Measurements from ENCODE around the gene MARVELD1. TPM values are rescaled to one million over a fixed set of nuclear protein-coding genes. Genes with fewer than 3 reads are reported as not detected.

MARVELD1 gene
- total RNA-seq, 1 experiment from 2014 or later, result 30.1 TPM

DNA sequence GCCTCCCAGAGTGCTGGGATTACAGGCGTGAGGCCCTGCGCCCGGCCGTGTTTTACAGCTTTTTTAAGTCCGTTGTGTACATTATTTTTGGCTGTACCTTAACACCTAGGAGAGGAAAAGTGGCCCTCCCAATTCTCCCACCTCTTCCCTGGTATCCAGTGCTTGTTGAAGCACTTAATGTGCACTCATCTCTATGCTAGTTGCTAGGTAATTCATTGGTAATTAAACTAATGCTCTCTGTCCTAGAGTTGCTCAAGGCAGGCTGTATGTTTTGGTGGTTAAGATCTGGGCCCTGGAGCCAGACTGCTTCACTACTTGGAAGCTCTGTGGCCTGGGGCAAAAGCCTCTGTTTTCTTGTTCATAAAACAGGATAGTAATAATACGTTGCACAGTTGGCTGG is 46.1 kb upstream of the MARVELD1 start:
- BruUV-seq (replicated peaks), result no TSS peak
- H3K36me3 ChIP-seq (ENCODE audit: insufficient read depth, low read length, poor library complexity, severe bottlenecking), result peaks cover 34% of the 10 kb centered on the region
- no peak overlapping the region for H3K27ac ChIP-seq (ENCODE audit: low read depth, low read length, poor library complexity, severe bottlenecking)
- intact Hi-C loops (cut with micrococcal nuclease; ENCODE audit: unreplicated experiment), result no loop called here
- H3K4me1 ChIP-seq (ENCODE audit: insufficient read depth, low read length, poor library complexity, severe bottlenecking), result no peaks in the 10 kb centered on the region
- DNase-seq (ENCODE audit: low spot score), result no peak
- TF ChIP-seq, protein P1, sequence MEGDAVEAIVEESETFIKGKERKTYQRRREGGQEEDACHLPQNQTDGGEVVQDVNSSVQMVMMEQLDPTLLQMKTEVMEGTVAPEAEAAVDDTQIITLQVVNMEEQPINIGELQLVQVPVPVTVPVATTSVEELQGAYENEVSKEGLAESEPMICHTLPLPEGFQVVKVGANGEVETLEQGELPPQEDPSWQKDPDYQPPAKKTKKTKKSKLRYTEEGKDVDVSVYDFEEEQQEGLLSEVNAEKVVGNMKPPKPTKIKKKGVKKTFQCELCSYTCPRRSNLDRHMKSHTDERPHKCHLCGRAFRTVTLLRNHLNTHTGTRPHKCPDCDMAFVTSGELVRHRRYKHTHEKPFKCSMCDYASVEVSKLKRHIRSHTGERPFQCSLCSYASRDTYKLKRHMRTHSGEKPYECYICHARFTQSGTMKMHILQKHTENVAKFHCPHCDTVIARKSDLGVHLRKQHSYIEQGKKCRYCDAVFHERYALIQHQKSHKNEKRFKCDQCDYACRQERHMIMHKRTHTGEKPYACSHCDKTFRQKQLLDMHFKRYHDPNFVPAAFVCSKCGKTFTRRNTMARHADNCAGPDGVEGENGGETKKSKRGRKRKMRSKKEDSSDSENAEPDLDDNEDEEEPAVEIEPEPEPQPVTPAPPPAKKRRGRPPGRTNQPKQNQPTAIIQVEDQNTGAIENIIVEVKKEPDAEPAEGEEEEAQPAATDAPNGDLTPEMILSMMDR (conservative IDR thresholded peaks at IDR 0.05; ENCODE audit: low read depth, low read length), result no peak
- TF ChIP-seq EZH2 (IDR thresholded peaks at IDR 0.05; ENCODE audit: borderline replicate concordance, low read depth, low read length, poor library complexity, severe bottlenecking), result no peak
- H3K4me3 ChIP-seq (ENCODE audit: low read depth, low read length, poor library complexity, severe bottlenecking), result no peak overlapping the region
- ChIA-PET CTCF (no interaction called here), POLR2A (ENCODE audit: low non-redundant PET) (no interaction called here)
- H3K27me3 ChIP-seq (replicated peaks; ENCODE audit: insufficient read depth, low read depth, low read length, poor library complexity), result no peaks in the 10 kb centered on the region
- H3K9me3 ChIP-seq (ENCODE audit: low read depth, low read length, poor library complexity, severe bottlenecking), result no peaks in the 10 kb centered on the region

DNA sequence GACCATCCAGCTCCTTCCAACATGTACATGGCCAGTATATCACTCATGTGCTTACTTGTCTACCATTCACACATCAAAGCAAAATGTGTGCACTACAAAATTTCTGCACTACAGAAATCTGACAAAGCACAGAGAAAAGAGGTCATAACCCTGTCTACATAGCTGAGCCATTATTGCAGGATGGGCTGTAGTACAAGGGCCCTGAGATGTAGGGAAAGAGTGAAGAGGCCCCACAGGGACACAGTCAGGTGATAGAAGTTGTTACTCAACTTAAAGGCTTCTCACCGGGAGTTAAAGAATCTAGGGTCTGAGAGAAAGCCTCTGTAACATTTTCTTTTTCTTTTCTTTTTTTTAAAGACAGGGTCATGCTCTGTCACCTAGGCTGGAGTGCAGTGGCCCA is 44.0 kb upstream of the MARVELD1 start:
- no peak overlapping the region for H3K27ac ChIP-seq (ENCODE audit: low read depth, low read length, poor library complexity, severe bottlenecking)
- H3K4me1 ChIP-seq (ENCODE audit: insufficient read depth, low read length, poor library complexity, severe bottlenecking), result no peaks in the 10 kb centered on the region
- H3K9me3 ChIP-seq (ENCODE audit: low read depth, low read length, poor library complexity, severe bottlenecking), result no peaks in the 10 kb centered on the region
- no peak for TF ChIP-seq EZH2 (IDR thresholded peaks at IDR 0.05; ENCODE audit: borderline replicate concordance, low read depth, low read length, poor library complexity, severe bottlenecking)
- TF ChIP-seq, protein P1 (conservative IDR thresholded peaks at IDR 0.05; ENCODE audit: low read depth, low read length), result no peak
- BruUV-seq (replicated peaks), result no TSS peak
- CTCF ChIA-PET, result no interaction called here
- H3K27me3 ChIP-seq (replicated peaks; ENCODE audit: insufficient read depth, low read depth, low read length, poor library complexity), result no peaks in the 10 kb centered on the region
- DNase-seq (ENCODE audit: low spot score), result no peak
- peaks cover 30% of the 10 kb centered on the region for H3K36me3 ChIP-seq (ENCODE audit: insufficient read depth, low read length, poor library complexity, severe bottlenecking)
- intact Hi-C loops (cut with micrococcal nuclease; ENCODE audit: unreplicated experiment), result no loop called here
- no peak overlapping the region for H3K4me3 ChIP-seq (ENCODE audit: low read depth, low read length, poor library complexity, severe bottlenecking)
- POLR2A ChIA-PET (ENCODE audit: low non-redundant PET), result no interaction called here

- no peaks in the 10 kb centered on the region for H3K9me3 ChIP-seq (ENCODE audit: low read depth, low read length, poor library complexity, severe bottlenecking)
- H3K4me3 ChIP-seq (ENCODE audit: low read depth, low read length, poor library complexity, severe bottlenecking), result no peak overlapping the region
- TSS peak; percentile 6 for BruUV-seq (replicated peaks)
- H3K4me1 ChIP-seq (ENCODE audit: insufficient read depth, low read length, poor library complexity, severe bottlenecking), result no peaks in the 10 kb centered on the region
- no peak for TF ChIP-seq EZH2 (IDR thresholded peaks at IDR 0.05; ENCODE audit: borderline replicate concordance, low read depth, low read length, poor library complexity, severe bottlenecking)
- TF ChIP-seq, protein P1 (conservative IDR thresholded peaks at IDR 0.05; ENCODE audit: low read depth, low read length), result no peak
- no peaks in the 10 kb centered on the region for H3K27me3 ChIP-seq (replicated peaks; ENCODE audit: insufficient read depth, low read depth, low read length, poor library complexity)
- peaks cover 23% of the 10 kb centered on the region for H3K36me3 ChIP-seq (ENCODE audit: insufficient read depth, low read length, poor library complexity, severe bottlenecking)
- no peak for DNase-seq (ENCODE audit: low spot score)
- CTCF ChIA-PET, result no interaction called here
- intact Hi-C loops (cut with micrococcal nuclease; ENCODE audit: unreplicated experiment), result no loop called here
- no peak overlapping the region for H3K27ac ChIP-seq (ENCODE audit: low read depth, low read length, poor library complexity, severe bottlenecking)
- POLR2A ChIA-PET (ENCODE audit: low non-redundant PET), result no interaction called here
Observed at GRCh38 chr10:97673736-97674525, 39.6 kb upstream of the MARVELD1 start.

Data from A673 (cell line).